HG03135 (cell line): Measurements from ENCODE around the gene INO80D.
"Not testable (repeated sequence)": the region's sequence is repeated elsewhere in the genome, so short reads cannot be mapped to it uniquely, and the experiment has no call there.

Experiments
- ATAC-seq: cut with Tn5 transposase; IDR thresholded peaks from one replicate; pipeline ENCODE4 v1.9.1; 2021; ENCODE audit warnings: mild to moderate bottlenecking, moderate library complexity; ENCODE audit not compliant: unreplicated experiment

Gene INO80D

GRCh38 chr2:206083602-206084438, 2.2 kb downstream of the INO80D start:
- ATAC-seq: no peak

- ATAC-seq: no peak
These were observed 3.6 kb downstream of the INO80D start for GRCh38 chr2:206082298-206082843.

- no peak for ATAC-seq
These were observed 5.0 kb downstream of the INO80D start for GRCh38 chr2:206080927-206081326.

GRCh38 chr2:206079699-206080465, 6.1 kb downstream of the INO80D start:
- ATAC-seq: no peak

- ATAC-seq: not testable (repeated sequence)
These were observed 8.1 kb downstream of the INO80D start for GRCh38 chr2:206077879-206078278.

- ATAC-seq: no peak
These were observed 10.9 kb downstream of the INO80D start for GRCh38 chr2:206075113-206075512.

- ATAC-seq: no peak
These were observed 14.2 kb downstream of the INO80D start for GRCh38 chr2:206071807-206072206.

- no peak for ATAC-seq
These were observed 16.6 kb downstream of the INO80D start for GRCh38 chr2:206069417-206069816.

- ATAC-seq: no peak
These were observed 17.8 kb downstream of the INO80D start for GRCh38 chr2:206068207-206068606.

- no peak for ATAC-seq
These were observed 21.9 kb downstream of the INO80D start for GRCh38 chr2:206064077-206064476.

- ATAC-seq: no peak
These were observed 22.3 kb downstream of the INO80D start for GRCh38 chr2:206063635-206064034.

GRCh38 chr2:206062724-206063123, 23.2 kb downstream of the INO80D start:
- no peak for ATAC-seq

GRCh38 chr2:206056286-206056685, 29.7 kb downstream of the INO80D start:
- ATAC-seq: no peak

- no peak for ATAC-seq
These were observed 31.0 kb downstream of the INO80D start for GRCh38 chr2:206054952-206055351.

- ATAC-seq: no peak
These were observed 34.1 kb downstream of the INO80D start for GRCh38 chr2:206051912-206052311.

- no peak for ATAC-seq
These were observed 36.6 kb downstream of the INO80D start for GRCh38 chr2:206049392-206049791.

GRCh38 chr2:206045251-206045650, 40.7 kb downstream of the INO80D start:
- no peak for ATAC-seq

GRCh38 chr2:206040525-206040924, 45.4 kb downstream of the INO80D start:
- ATAC-seq: no peak

- not testable (repeated sequence) for ATAC-seq
These were observed 50.6 kb downstream of the INO80D start for GRCh38 chr2:206035393-206035792.

- ATAC-seq: not testable (repeated sequence)
These were observed 52.5 kb downstream of the INO80D start for GRCh38 chr2:206033452-206033851.

GRCh38 chr2:206031950-206032567, 53.9 kb downstream of the INO80D start:
- ATAC-seq: no peak
